ENCODE measurements around the gene UBAC1.

The UBAC1 gene

DNA sequence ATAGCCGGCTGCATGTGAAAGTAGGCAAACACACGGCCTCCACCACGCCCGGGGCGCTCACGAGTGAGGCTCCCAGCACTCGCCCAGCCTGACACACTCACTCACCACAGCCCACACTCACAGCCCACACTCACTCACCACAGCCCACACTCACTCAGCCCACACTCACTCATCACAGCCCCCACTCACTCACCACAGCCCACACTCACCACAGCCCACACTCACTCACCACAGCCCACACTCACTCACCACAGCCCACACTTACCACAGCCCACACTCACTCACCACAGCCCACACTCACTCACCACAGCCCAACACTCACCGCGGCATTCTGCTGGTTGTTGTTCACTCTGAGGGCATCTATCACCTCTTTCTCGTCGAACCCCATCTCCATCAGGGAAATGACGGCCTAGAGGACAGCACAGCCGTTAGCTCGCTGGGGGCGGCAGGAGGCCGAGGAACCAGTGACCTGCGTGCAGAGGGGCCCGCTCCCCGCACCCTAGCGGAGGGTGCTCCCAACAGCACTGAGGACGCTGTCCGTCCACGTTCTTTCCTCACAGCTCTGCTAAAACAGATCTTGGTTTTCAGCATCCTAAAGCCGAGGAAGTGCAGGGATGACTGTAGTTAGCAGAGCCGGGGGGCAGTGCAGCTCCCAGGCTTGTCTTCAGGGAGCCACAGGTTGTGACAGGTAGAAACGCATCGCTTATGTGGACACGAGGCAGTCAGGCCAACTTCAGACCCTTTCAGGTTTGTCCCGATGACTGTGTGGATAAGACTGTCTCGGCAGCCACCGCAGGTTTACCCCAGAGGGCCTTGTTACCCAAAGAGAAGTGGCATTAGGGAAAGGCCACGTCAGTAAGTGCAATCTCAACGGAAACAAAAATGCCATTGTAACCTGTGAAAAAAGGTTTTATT lies 21.6 kb downstream of the UBAC1 start:
- TF ChIP-seq ESRRG (CRISPR knock-in tag; IDR thresholded peaks at IDR 0.05) (no peak), ISL1 (CRISPR knock-in tag; IDR thresholded peaks at IDR 0.05) (no peak), GLIS3 (CRISPR knock-in tag; IDR thresholded peaks at IDR 0.05) (no peak), TOX (CRISPR knock-in tag; IDR thresholded peaks at IDR 0.05; ENCODE audit: borderline replicate concordance) (no peak), ZNF565 (CRISPR knock-in tag; conservative IDR thresholded peaks at IDR 0.05; ENCODE audit: low read depth) (no peak), ZFP30 (CRISPR knock-in tag; IDR thresholded peaks at IDR 0.05) (no peak), ARNTL (CRISPR knock-in tag; IDR thresholded peaks at IDR 0.05; ENCODE audit: borderline replicate concordance, low read depth) (no peak), TCF4 (CRISPR knock-in tag; IDR thresholded peaks at IDR 0.05; ENCODE audit: borderline replicate concordance) (no peak), PPARA (CRISPR knock-in tag; IDR thresholded peaks at IDR 0.05; ENCODE audit: borderline replicate concordance) (no peak), SNAI2 (CRISPR knock-in tag; IDR thresholded peaks at IDR 0.05) (no peak), ZFP3 (CRISPR knock-in tag; IDR thresholded peaks at IDR 0.05) (no peak), OSR1 (CRISPR knock-in tag; IDR thresholded peaks at IDR 0.05) (no peak), ZNF8 (CRISPR knock-in tag; IDR thresholded peaks at IDR 0.05) (no peak), BACH2 (CRISPR knock-in tag; IDR thresholded peaks at IDR 0.05; ENCODE audit: borderline replicate concordance) (no peak)
- TF ChIP-seq, protein P1, sequence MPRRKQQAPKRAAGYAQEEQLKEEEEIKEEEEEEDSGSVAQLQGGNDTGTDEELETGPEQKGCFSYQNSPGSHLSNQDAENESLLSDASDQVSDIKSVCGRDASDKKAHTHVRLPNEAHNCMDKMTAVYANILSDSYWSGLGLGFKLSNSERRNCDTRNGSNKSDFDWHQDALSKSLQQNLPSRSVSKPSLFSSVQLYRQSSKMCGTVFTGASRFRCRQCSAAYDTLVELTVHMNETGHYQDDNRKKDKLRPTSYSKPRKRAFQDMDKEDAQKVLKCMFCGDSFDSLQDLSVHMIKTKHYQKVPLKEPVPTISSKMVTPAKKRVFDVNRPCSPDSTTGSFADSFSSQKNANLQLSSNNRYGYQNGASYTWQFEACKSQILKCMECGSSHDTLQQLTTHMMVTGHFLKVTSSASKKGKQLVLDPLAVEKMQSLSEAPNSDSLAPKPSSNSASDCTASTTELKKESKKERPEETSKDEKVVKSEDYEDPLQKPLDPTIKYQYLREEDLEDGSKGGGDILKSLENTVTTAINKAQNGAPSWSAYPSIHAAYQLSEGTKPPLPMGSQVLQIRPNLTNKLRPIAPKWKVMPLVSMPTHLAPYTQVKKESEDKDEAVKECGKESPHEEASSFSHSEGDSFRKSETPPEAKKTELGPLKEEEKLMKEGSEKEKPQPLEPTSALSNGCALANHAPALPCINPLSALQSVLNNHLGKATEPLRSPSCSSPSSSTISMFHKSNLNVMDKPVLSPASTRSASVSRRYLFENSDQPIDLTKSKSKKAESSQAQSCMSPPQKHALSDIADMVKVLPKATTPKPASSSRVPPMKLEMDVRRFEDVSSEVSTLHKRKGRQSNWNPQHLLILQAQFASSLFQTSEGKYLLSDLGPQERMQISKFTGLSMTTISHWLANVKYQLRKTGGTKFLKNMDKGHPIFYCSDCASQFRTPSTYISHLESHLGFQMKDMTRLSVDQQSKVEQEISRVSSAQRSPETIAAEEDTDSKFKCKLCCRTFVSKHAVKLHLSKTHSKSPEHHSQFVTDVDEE (CRISPR knock-in tag; IDR thresholded peaks at IDR 0.05) = no peak
- TF ChIP-seq, protein P2, sequence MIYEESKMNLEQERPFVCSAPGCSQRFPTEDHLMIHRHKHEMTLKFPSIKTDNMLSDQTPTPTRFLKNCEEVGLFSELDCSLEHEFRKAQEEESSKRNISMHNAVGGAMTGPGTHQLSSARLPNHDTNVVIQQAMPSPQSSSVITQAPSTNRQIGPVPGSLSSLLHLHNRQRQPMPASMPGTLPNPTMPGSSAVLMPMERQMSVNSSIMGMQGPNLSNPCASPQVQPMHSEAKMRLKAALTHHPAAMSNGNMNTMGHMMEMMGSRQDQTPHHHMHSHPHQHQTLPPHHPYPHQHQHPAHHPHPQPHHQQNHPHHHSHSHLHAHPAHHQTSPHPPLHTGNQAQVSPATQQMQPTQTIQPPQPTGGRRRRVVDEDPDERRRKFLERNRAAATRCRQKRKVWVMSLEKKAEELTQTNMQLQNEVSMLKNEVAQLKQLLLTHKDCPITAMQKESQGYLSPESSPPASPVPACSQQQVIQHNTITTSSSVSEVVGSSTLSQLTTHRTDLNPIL (CRISPR knock-in tag; IDR thresholded peaks at IDR 0.05; ENCODE audit: low read depth) = no peak
- TF ChIP-seq, protein P3, sequence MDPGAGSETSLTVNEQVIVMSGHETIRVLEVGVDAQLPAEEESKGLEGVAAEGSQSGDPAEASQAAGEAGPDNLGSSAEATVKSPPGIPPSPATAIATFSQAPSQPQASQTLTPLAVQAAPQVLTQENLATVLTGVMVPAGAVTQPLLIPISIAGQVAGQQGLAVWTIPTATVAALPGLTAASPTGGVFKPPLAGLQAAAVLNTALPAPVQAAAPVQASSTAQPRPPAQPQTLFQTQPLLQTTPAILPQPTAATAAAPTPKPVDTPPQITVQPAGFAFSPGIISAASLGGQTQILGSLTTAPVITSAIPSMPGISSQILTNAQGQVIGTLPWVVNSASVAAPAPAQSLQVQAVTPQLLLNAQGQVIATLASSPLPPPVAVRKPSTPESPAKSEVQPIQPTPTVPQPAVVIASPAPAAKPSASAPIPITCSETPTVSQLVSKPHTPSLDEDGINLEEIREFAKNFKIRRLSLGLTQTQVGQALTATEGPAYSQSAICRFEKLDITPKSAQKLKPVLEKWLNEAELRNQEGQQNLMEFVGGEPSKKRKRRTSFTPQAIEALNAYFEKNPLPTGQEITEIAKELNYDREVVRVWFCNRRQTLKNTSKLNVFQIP (CRISPR knock-in tag; IDR thresholded peaks at IDR 0.05; ENCODE audit: borderline replicate concordance, low read depth) = no peak
- TF ChIP-seq, protein P4, sequence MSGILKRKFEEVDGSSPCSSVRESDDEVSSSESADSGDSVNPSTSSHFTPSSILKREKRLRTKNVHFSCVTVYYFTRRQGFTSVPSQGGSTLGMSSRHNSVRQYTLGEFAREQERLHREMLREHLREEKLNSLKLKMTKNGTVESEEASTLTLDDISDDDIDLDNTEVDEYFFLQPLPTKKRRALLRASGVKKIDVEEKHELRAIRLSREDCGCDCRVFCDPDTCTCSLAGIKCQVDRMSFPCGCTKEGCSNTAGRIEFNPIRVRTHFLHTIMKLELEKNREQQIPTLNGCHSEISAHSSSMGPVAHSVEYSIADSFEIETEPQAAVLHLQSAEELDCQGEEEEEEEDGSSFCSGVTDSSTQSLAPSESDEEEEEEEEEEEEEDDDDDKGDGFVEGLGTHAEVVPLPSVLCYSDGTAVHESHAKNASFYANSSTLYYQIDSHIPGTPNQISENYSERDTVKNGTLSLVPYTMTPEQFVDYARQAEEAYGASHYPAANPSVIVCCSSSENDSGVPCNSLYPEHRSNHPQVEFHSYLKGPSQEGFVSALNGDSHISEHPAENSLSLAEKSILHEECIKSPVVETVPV (CRISPR knock-in tag; IDR thresholded peaks at IDR 0.05) = no peak
- TF ChIP-seq, protein P5, sequence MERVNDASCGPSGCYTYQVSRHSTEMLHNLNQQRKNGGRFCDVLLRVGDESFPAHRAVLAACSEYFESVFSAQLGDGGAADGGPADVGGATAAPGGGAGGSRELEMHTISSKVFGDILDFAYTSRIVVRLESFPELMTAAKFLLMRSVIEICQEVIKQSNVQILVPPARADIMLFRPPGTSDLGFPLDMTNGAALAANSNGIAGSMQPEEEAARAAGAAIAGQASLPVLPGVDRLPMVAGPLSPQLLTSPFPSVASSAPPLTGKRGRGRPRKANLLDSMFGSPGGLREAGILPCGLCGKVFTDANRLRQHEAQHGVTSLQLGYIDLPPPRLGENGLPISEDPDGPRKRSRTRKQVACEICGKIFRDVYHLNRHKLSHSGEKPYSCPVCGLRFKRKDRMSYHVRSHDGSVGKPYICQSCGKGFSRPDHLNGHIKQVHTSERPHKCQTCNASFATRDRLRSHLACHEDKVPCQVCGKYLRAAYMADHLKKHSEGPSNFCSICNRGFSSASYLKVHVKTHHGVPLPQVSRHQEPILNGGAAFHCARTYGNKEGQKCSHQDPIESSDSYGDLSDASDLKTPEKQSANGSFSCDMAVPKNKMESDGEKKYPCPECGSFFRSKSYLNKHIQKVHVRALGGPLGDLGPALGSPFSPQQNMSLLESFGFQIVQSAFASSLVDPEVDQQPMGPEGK (CRISPR knock-in tag; IDR thresholded peaks at IDR 0.05; ENCODE audit: borderline replicate concordance) = no peak
- no peak for ATAC-seq

DNA sequence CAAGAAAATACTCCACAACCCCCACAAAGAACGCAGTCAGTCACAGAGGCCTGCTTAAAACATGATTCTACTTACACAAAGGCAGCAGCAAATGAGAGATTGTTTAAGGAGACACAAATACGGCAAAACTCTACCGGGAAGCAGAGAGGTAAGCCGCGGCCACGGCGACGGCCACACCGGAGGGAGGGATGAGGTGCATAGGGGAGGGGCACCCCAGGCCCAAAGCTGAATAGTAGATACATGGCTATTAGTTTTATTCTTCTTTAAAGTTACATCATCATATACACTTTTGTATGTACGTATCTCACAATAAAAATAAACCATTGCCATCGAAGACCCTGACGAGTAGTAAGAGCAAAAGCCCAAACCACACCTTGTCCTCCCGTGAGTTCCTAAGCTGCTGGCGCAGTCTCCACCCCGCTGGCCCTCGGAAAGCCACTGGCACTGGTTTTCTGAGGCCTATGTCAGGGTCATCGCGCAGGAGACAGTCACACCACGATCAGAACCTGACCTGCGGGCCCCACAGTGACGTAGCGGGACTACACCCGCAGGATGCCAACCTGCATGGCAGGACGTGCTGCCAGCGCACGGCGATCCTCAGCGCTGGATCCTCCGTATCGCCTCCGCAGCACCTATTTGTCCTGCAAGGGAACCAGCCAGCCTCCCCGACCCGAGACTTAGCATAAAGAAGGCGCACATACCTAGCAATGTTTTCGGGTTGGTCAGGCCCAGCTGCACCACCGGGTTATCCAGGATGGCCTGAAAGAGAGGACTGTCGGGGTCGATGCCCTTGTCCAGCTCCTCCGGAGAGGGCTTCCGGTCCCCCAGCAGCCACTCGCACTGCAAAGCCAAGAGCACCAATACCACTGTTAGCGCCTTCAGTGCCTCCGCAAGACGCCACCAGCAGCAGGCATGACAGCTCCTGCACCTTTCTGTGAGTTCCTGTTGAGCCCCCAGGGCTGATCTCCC lies 23.4 kb downstream of the UBAC1 start:
- ATAC-seq = no peak
- no peak for TF ChIP-seq TCF4 (CRISPR knock-in tag; IDR thresholded peaks at IDR 0.05; ENCODE audit: borderline replicate concordance)
- TF ChIP-seq TOX (CRISPR knock-in tag; IDR thresholded peaks at IDR 0.05; ENCODE audit: borderline replicate concordance) = no peak
- no peak for TF ChIP-seq ZFP30 (CRISPR knock-in tag; IDR thresholded peaks at IDR 0.05)
- TF ChIP-seq, protein P3 (CRISPR knock-in tag; IDR thresholded peaks at IDR 0.05; ENCODE audit: borderline replicate concordance, low read depth) = no peak
- TF ChIP-seq ARNTL (CRISPR knock-in tag; IDR thresholded peaks at IDR 0.05; ENCODE audit: borderline replicate concordance, low read depth) = no peak
- TF ChIP-seq, protein P4 (CRISPR knock-in tag; IDR thresholded peaks at IDR 0.05) = no peak
- TF ChIP-seq CSDC2 (CRISPR knock-in tag; IDR thresholded peaks at IDR 0.05) = no peak
- TF ChIP-seq, protein P5 (CRISPR knock-in tag; IDR thresholded peaks at IDR 0.05; ENCODE audit: borderline replicate concordance) = no peak
- TF ChIP-seq RARB (CRISPR knock-in tag; IDR thresholded peaks at IDR 0.05) = no peak
- no peak for TF ChIP-seq PPARA (CRISPR knock-in tag; IDR thresholded peaks at IDR 0.05; ENCODE audit: borderline replicate concordance)
- no peak for TF ChIP-seq ZNF565 (CRISPR knock-in tag; conservative IDR thresholded peaks at IDR 0.05; ENCODE audit: low read depth)

Data from SK-N-SH treated with all-trans-retinoic acid at 6 μM for 48 hours (cell line).